HG03354 (cell line): Measurements from ENCODE around the gene SDCBP2.

ENCODE experiments used
- ATAC-seq: cut with Tn5 transposase; IDR thresholded peaks from one replicate; pipeline ENCODE4 v1.9.1; 2021; ENCODE audit warnings: mild to moderate bottlenecking; ENCODE audit not compliant: unreplicated experiment, poor library complexity, severe bottlenecking

The SDCBP2 gene

DNA sequence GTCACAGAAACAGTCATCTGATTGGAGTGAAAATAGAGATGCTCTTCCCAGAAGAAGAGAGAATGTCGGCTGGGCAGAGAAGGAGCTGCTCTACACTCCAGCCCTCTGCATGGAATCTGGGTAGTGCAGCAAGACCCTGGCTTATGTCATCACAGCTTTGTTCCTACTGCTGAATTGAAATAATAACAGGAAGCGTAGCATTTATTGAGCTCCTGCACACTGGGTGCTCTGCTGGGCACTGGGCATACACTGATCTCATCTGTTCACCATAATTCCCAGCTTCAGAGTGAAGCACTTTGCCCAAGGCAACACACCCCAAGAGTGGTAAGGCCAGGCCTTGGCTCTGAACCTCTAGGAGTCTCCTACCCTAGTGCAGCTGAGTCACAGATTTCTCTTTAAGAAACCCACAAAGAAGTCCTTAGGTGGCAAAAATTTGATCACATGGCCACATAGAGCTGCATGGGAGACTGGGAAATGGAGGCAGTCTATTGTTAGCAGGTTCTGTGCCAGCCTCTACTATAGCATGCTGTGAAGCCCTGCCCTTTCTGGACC, 3.9 kb upstream of the SDCBP2 start:
- ATAC-seq = no peak

DNA sequence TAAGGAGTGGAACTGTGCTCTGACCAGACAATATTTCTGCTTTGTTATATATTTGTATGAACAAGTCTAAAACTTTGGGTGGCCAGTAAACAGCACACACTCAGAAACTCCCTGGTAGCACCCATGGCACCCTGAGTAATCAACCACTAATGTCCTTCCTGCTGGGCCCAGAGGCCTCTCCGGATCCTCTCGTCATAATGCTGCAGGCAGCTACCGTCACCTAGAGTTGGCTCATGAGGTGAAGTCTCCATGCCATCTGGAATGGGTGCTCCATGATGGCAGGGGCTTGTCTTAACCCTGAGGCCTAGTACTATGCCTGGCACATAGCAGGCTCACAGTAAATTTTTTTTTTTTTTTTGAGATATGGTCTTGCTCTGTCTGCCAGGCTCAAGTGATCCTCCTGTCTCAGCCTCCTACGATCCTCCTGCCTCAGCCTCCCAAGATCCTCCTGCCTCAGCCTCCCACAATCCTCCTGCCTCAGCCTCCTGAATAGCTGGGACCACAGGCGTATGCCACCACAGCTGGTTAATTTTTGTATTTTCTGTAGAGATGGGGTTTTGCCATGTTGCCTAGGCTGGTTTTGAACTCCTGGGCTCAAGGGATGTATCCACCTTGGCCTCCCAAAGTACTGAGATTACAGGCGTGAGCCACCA, 3.0 kb upstream of the SDCBP2 start:
- no peak for ATAC-seq

DNA sequence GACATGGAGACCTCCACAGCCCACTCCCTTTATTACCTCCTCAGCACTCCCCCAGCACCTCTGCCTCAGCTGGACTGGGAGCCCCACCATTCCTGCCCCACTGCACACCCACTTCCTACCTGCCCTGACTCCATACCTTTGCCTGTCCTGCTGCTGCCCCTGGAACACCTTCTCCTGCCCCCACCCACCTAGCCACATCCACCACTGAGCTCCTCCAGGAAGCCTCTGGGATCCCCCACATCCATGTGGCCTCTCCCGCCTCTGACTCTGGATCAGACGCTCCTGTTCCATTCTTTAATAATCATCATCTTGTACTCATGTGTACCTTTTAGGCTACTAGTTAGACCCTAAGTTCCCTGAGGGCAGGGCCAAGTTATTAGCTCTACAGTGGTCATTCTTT, 2.2 kb upstream of the SDCBP2 start:
- ATAC-seq = no peak

DNA sequence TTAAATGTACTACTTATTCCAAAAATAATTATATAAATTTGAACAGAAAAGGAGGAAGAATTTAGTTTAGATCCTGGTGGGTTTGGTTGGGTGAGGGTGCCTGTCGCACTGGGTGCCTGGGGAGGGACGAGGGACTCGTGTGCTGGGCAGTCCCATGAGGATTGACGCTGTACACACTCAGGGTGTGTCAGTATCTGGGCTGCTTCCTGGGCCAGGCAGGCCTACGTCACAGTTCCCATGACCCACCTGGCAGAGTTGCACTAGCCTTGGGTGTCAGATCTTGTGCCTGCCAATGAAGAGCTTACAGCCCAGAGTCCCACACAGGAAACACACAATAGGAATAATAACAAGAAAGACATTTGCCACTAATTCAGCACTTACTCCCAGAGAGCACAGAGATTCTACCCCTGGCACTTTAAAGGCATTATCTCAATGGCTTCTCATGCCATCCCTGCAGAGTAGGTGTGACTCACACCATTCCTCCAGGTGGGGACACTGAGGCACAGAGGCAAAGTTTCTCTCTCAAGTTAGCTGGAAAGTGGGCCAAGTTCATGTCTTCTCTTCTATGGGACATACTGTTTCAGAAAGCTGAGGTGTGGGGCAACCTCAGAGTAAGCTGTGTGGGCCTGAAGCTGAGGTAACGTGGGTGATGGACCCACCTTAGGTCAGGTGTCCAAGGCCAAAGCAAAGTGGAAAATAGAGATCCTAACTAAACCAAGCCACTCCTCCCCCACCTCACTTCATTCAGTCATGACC, 1.3 kb upstream of the SDCBP2 start:
- no peak for ATAC-seq

DNA sequence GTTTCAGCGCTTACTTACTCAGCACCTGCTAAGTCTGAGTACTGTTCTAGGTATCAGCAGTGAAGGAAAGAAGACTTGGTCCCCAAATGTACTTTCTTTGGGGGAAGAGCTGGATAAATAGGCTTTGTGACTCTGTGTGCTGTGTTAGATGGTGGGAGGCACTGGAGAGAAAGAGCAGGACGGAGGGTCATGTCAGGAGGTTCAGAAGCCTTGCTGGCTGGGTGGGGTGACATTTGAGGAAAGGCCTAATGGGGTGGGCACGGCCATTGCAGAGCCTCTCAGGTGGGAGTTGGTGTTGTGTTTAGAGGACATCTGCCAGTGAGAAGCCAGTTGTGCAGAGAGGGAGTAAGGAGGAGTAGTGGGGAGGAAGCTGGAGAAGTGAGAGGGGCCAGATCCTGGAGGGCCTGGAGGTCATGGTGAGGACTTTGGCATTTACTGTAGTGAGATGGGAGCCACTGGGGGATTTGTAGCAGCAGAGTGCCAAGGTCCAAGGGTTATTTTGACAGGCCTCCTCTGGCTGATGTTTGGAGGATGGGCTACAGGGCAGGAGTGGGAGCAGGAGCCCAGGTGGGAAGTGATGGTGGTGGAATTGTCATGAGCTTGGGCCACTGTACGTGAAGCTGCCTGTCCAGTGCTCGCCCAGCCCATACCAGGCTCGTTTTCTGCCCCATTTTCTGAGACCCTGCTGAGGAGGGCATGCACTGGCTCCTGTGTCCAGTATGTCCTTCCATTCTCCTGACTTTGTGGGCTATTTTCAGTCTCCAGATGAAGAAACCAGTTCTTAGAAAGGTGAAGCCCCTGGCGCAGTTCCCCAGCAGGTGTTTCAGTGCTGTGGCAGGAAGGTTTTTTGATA, 886 bp downstream of the SDCBP2 start:
- no peak for ATAC-seq

DNA sequence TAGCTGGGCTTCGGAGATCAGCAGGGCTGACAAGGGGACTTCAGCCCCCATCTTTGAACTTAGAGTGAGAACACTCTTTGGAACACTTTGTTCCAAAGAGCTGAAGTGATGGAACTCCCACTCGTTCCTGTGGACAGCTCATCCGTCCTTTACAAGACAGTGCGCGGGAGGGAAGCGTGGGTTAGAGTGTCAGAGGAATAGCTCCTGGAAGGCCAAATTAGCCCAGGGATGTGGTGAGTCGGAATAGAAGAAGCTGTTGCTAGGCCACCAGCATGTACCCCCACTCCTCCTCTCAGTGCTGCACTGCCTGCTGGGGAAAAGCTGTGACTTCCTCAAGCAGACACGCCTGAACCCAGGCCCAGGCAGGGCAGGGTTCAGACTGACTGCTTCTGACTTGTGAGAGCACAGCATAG, 1.7 kb downstream of the SDCBP2 start:
- ATAC-seq = no peak

DNA sequence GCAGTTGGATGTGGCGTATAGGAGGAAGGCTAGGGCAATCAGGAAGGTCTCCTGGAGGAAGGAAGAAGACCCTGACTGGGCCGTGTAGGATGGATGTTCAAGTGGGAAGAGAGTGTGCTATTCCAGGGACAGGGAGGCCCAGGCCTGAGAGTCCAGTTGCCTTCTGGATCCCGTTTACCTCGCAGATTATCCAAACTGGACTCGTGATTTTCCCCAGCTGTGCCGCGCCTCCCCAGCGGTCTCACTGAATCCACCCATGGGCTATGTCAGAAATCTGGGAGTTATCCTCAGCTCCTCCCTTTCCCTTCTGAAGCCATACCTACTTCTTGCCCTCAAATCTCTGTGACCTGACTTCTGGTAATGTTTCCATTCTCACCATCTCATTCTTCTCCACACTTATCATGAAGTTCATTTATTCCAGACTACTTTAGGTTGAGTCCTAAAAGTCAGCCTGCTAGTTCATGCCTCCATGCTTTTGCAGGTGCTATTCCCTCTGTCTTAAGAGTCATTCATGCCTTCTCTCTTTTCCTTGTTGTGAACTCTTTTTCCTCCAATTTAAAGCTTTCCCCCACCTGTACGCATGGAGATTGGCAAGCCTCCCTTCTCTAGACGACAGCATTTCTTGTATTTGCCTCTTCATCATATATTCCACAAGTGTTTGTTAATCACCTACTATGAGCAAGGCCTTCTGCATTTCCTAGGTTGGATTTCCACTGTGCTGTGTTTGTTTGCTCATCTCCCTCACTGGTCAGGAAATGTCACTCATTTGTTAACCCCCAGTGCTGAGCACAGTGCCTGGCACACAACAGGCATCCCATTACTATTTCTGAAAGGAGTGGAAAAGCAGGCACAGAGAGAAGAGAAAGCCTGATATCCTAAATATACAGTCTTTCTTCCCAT, 2.7 kb downstream of the SDCBP2 start:
- no peak for ATAC-seq

DNA sequence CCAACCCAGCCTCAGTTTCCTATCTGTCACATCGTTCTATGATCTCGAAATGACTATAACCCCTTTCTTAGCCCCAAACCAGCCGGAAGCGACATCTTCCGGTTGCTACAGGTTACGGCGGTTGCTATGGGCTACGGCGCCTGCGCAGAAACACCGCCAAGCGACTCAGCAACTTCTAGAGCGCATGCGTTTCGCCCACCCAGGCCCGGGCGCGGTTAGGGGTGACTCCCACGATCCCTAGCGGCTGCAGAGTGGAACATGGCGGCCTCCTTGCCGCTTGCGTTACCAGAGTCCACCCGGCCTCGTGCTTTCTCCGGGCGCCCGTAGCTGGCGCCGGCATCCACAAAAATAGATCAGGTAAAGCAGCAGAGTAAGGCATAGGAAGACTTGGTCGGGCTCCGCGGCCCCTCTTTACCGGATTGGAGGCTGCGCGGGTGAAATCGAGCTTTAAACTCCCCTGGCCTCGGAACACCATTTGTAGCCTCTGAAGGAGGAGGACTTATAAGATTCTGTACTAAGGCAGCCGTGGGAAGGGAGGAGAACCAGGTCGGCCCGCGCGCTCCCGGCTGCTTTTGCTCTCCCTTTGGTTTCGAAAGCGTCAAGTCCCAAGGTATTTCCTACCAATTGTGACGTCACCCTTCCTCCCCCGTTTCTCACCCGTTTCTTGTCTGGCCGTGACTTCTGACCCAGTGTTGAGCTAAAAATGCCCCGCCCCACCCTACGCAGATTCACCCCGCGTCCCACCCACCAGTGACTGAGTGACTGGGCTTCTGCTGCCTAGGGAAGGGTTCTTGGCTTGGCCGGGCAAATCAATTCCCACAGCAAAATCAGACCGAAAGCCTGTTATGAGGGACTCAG, 3.5 kb downstream of the SDCBP2 start:
- ATAC-seq = peak; percentile 91

DNA sequence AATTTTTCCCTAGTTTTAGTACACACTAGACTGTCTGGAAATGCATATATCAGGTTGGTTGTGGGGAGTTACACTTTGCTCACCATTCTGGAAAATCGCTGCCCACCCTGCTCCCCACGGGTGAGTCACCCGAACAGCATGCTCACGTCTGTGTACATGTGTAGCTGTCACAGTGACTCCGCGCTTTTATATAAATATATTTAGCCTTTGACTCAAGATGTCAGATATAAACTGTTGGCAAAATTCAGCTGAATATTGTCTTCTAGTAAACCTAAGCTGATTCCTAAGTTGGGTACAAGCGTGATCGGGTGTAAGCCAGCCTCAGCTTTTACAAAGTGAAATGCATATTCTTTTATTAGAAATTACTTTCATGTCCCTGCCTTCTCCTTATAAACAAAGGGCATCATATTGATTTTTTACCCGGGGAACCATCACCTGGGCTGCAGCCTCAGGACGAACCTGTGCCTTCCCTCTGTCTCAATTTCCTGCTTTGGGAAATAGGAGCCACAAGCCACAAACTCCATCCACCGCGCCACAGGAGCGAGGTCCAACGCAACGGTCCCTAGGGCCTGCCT, 4.3 kb downstream of the SDCBP2 start:
- no peak for ATAC-seq

DNA sequence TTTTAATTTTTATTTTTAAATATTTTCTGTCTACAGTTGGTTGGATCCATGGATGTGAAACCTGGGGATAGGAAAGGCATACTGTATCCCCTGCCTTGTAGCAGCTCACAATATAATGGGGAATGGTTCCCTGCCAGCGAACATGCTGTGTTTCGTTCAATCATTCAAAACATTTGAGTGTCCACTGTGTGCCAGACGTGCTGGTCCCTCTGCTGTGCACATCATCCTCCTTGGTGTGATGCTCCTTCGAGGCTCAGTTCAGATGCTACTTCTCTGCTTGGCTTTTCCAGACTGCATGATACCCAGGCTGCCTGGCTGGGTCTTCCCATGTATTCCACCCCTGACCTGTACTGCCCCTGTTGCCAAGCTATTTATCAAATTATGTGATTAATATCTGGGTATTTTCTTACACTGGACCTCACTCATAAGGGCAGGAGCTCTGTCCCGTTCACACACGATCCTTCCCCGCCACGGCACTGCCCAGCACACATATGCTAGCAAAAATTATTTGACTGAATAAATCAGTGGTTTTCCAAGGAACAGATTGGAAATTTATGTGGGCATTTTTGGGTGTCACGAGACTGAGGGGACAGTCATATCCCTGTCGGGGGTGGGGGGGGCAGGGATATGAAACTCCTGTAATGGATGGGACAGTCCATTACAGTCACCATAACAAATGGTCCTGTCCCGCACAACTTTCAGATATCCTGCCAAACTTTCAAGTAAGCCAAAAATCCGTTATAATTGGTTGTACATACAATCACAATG, 4.9 kb downstream of the SDCBP2 start:
- ATAC-seq = no peak

DNA sequence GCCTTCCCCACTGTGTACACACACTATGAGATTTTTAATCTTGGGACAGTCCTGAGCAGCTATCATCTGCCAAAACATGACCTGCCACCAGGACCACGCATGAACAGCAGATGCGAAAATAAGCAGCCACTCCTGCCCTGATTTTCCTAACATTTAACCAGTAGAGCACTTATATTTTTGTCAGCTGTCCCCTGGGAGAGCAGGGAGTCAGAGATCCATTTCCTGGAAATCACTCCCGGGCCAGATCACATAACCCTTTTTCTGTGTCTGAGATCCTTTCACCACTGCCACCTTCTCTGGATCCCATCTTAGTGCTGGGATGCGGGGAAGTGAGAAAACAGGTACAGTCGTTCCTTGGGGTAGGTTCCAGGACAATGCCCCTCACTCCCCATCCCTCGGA, 5.7 kb downstream of the SDCBP2 start:
- ATAC-seq = no peak

DNA sequence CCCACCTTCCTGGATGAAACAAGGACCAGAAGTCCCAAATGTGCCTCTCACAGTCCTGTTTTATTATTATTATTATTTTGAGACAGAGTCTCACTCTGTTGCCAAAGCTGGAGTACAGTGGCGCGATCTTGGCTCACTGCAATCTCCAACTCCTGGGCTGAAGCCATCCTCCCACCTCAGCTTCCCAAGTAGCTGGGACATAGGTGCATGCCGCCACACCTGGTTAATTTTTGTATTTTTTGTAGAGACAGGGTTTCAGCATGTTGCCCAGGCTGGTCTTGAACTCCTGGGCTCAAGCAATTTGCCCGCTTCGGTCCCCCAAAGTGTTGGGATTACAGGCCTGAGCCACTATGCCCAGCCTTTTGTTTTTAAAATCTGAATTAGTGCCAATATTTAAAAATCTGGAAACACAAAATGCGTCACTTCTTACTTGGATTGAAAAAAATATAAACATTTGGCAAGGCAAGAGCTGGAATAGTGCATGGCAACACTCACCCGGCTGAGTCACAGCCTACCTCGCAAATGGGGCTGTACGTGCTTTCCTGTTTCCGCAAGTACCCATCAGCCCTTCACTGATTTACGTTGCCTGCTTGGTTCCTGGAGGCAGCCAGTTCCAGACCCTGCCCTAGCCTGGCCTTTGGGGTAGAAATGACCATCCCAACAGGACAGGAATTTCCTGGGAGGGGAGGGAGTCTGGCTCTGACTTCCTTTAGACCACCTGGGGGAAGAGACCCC, 6.3 kb downstream of the SDCBP2 start:
- ATAC-seq = no peak

DNA sequence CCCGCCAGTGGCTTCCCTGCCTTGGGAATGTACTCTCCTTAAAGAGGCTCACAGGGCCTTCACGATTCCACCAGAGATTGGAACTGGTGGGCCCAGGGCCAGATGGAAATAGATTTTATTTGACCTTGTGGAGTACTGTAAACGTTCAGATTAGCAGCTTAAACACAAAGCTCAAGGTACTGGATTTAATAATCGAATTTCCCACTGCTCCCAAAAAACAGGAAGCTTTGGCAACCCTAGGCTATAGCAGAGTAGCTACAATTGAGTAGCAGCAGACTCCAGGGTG, 7.3 kb downstream of the SDCBP2 start:
- ATAC-seq = no peak

DNA sequence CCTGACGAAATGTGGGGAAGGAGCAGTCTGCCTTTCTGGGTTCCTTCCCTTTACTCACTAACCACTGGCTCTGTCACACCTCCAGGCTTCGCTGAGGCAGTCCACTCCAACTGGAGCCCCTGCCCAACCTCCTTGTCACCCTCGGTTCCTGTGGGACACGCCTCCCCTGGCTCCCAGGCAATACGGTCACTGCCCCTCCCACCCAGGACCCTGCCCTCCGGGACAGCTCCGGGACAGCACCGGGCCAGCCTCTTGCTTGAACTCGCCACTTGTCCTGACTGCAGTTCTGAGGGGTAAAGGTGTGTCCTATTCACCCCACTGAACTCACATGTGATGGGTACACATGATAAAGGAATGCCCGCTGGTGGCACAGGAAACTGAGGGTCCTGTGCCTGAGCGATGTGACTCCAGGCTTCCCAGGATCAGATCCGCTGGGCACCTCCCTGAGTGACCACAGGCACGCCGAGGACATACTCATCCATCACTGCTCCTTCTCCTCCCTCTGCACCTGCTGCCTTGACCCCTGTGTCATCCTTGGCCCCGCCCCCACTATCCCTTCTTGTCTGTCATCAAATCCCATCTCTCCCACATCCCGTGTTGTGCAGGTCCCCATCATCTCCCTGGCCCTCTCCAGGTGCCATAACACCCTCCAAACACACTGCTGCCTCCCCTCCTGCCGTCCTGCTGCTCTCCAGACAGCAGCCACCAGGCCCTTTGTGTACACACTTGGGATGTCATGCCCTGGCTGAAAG, 7.9 kb downstream of the SDCBP2 start:
- no peak for ATAC-seq

DNA sequence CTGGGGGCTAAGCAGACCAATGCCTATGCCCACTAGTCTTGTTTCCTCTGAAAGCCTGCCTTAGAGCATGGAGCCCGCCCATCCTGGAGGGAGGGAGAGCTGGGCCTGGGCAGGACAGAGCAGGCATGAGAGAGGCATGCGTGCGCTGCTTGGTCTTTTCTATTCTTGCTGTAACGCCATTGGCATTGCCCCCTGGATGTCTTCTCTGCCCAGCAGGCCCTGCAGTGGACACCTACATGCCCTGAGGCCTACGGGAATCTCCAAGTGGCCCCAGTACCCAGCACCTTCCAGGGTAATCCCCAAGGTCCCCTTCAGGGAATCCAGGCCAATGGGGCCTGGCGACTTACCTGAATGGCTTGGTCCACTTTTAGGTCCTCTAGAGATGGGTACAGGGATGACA, 8.9 kb downstream of the SDCBP2 start:
- ATAC-seq = no peak

DNA sequence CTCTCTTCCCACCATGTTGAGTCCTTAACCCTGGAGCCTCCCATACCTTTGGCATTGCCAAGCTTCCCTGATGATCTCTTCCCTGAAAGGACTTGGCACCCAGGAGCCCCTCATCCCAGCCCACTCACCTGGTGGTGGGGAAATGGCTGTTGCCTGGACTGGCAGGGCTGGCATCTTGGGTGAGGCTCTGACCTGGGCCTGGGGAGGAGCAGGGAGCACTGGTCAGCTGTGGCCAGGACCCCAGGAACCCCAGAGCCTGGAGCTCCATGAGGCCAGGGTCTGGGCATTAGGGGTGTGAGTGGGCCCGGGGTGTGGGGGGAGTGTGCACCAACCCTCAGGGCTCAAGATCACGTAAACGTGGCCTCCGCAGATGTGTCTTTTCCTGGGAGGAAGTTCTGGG, 9.5 kb downstream of the SDCBP2 start:
- no peak for ATAC-seq
